Sigmoid colon (tissue), 4 donors: ENCODE results near the gene CEACAM1.

Experiments used
- CTCF ChIP-seq, 4 experiments: fragments of 450-650 bp in 3 of 4; fragments of 200-600 bp in 1 of 4; IDR thresholded peaks; one replicate each; pipeline ENCODE4 v1.5.1; 2016 to 2019; ENCODE audit warnings: antibody characterized with exemption in 4 of 4, mild to moderate bottlenecking in 3 of 4, moderate library complexity in 2 of 4
- EP300 ChIP-seq, 4 donors: sonication (generic); formaldehyde crosslinking; IDR thresholded peaks; one replicate each; pipeline ENCODE4 v1.6.1; 2017; ENCODE audit warnings: antibody characterized with exemption in 4 of 4

GRCh38 chr19:42528354-42529247 lies at the start of gene CEACAM1:
- TF ChIP-seq CTCF (IDR thresholded peaks at IDR 0.05) = no peak
- no peak for TF ChIP-seq EP300 (IDR thresholded peaks at IDR 0.05)
